ENCODE measurements around the gene PRDM16.

GRCh38 chr1:3472906-3473305 is 403.9 kb downstream of the PRDM16 start:
- TF ChIP-seq ESRRA (IDR thresholded peaks at IDR 0.05; ENCODE audit: borderline replicate concordance, low read length) = no peak
- no peak for TF ChIP-seq POLR2A (IDR thresholded peaks at IDR 0.05; ENCODE audit: low read length)
- TF ChIP-seq, protein P1, sequence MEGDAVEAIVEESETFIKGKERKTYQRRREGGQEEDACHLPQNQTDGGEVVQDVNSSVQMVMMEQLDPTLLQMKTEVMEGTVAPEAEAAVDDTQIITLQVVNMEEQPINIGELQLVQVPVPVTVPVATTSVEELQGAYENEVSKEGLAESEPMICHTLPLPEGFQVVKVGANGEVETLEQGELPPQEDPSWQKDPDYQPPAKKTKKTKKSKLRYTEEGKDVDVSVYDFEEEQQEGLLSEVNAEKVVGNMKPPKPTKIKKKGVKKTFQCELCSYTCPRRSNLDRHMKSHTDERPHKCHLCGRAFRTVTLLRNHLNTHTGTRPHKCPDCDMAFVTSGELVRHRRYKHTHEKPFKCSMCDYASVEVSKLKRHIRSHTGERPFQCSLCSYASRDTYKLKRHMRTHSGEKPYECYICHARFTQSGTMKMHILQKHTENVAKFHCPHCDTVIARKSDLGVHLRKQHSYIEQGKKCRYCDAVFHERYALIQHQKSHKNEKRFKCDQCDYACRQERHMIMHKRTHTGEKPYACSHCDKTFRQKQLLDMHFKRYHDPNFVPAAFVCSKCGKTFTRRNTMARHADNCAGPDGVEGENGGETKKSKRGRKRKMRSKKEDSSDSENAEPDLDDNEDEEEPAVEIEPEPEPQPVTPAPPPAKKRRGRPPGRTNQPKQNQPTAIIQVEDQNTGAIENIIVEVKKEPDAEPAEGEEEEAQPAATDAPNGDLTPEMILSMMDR (IDR thresholded peaks at IDR 0.05) = no peak
- TF ChIP-seq EP300 (IDR thresholded peaks at IDR 0.05) = no peak
- no peak for TF ChIP-seq BHLHE40 (IDR thresholded peaks at IDR 0.05; ENCODE audit: low read depth, low read length)
- no peak for TF ChIP-seq ZNF302 (CRISPR knock-in tag; IDR thresholded peaks at IDR 0.05)
- no peak for TF ChIP-seq CEBPB (IDR thresholded peaks at IDR 0.05)
- TF ChIP-seq POLR2AphosphoS2 (conservative IDR thresholded peaks at IDR 0.05; ENCODE audit: low read length) = no peak

Data from A549 (cell line).